Peyer's patch (tissue), 4 donors: Measurements from ENCODE around the gene TECR. TPM values are rescaled to one million over a fixed set of nuclear protein-coding genes. Genes with fewer than 3 reads are reported as not detected.
"Not testable (repeated sequence)": the region's sequence is repeated elsewhere in the genome, so short reads cannot be mapped to it uniquely, and the experiment has no call there.

ENCODE experiments used
- DNase-seq, 3 donors: peaks; one replicate each; pipeline ENCODE4 v3.0.0-alpha.2; 2017 to 2019
- H3K27ac ChIP-seq, 4 donors: fragments of 200-600 bp; sonication (generic); one replicate each; pipeline ENCODE4 v1.5.1; 2016 to 2019
- H3K27me3 ChIP-seq, 2 donors: fragments of 200-600 bp; sonication (generic); one replicate each; pipeline ENCODE4 v1.5.1; 2019
- H3K36me3 ChIP-seq, 3 donors: fragments of 200-600 bp; sonication (generic); one replicate each; pipeline ENCODE4 v1.5.1; 2016 to 2019
- H3K4me1 ChIP-seq, 4 donors: fragments of 200-600 bp; sonication (generic); one replicate each; pipeline ENCODE4 v1.5.1; 2016 to 2019
- H3K4me3 ChIP-seq, 4 donors: fragments of 200-600 bp; sonication (generic); 1 replicate in 3 of 4; 2 replicates in 1 of 4; pipeline ENCODE4 v1.5.1; 2016 to 2019; ENCODE audit warnings: mild to moderate bottlenecking in 1 of 4
- H3K9me3 ChIP-seq, 4 donors: fragments of 200-600 bp; sonication (generic); one replicate each; pipeline ENCODE4 v1.5.1; 2016 to 2019; ENCODE audit warnings: mild to moderate bottlenecking in 1 of 4
- POLR2A ChIP-seq, 2 donors: fragments of 450-650 bp; IDR thresholded peaks; one replicate each; pipeline ENCODE4 v1.5.1; 2017; ENCODE audit warnings: antibody characterized with exemption in 2 of 2, mild to moderate bottlenecking in 2 of 2, moderate library complexity in 2 of 2
- total RNA-seq, 4 donors: library from RNA; depleted of rRNA; stranded (reverse); fragments of >200 nt; gene quantifications; one replicate each; pipeline ENCODE4 v1.1.0, GENCODE V29; 2016
- TF ChIP-seq, protein P1 (sequence below), 6 experiments: fragments of 450-650 bp in 4 of 6; fragments of 200-600 bp in 2 of 6; sonication (generic) in 1 of 6; IDR thresholded peaks; one replicate each; pipeline ENCODE4 v1.5.1; 2017 to 2019; ENCODE audit warnings: antibody characterized with exemption in 6 of 6, mild to moderate bottlenecking in 3 of 6, moderate library complexity in 1 of 6

Gene TECR
- total RNA-seq, 4 donors from 2014 or later: 24.8 to 103 (median 78.7) TPM

DNA sequence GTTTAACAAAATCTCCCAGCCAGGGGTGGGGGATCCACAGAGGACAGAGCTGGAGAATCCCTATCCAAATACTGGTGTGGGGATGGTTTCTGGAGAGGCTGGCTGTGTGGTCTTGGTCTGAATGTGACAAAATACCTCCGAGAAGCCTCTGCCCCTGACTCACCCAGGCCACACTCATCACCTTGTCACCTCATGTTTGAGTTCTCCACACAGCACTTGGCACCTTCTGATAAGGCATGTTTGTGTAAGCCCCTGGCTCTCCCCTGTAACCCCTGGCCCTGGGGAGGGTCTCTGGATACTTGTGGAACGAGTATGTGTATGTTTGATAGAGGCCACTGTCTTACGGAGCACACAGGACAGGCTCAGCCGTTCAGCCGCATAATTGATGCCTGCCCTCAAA, 14.7 kb downstream of the TECR start:
- Histone ChIP-seq H3K4me3 (no peak overlapping the region), H3K4me1 (peaks cover 0 to 9% (median 0%) of the 10 kb centered on the region in 4 donors), H3K27ac (no peak overlapping the region), H3K36me3 (peaks cover 0 to 8% (median 0%) of the 10 kb centered on the region in 3 donors), H3K9me3 (no peaks in the 10 kb centered on the region), H3K27me3 (no peaks in the 10 kb centered on the region)
- TF ChIP-seq, protein P1, sequence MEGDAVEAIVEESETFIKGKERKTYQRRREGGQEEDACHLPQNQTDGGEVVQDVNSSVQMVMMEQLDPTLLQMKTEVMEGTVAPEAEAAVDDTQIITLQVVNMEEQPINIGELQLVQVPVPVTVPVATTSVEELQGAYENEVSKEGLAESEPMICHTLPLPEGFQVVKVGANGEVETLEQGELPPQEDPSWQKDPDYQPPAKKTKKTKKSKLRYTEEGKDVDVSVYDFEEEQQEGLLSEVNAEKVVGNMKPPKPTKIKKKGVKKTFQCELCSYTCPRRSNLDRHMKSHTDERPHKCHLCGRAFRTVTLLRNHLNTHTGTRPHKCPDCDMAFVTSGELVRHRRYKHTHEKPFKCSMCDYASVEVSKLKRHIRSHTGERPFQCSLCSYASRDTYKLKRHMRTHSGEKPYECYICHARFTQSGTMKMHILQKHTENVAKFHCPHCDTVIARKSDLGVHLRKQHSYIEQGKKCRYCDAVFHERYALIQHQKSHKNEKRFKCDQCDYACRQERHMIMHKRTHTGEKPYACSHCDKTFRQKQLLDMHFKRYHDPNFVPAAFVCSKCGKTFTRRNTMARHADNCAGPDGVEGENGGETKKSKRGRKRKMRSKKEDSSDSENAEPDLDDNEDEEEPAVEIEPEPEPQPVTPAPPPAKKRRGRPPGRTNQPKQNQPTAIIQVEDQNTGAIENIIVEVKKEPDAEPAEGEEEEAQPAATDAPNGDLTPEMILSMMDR (IDR thresholded peaks at IDR 0.05): no peak
- TF ChIP-seq POLR2A (IDR thresholded peaks at IDR 0.05): no peak
- DNase-seq: no peak

- peaks cover 0 to 16% (median 0%) of the 10 kb centered on the region in 4 donors for H3K4me1 ChIP-seq
- H3K4me3 ChIP-seq: no peak overlapping the region
- H3K9me3 ChIP-seq: no peaks in the 10 kb centered on the region
- no peak for TF ChIP-seq POLR2A (IDR thresholded peaks at IDR 0.05)
- no peaks in the 10 kb centered on the region for H3K27me3 ChIP-seq
- peak in 2 of 3 donors; percentile 73 to 74 for DNase-seq
- H3K36me3 ChIP-seq: peaks cover 0 to 9% (median 0%) of the 10 kb centered on the region in 3 donors
- peak overlapping the region in 1 of 4 donors; percentile 6 for H3K27ac ChIP-seq
These were observed 15.8 kb downstream of the TECR start for GRCh38 chr19:14544977-14545715.

- H3K9me3 ChIP-seq: no peaks in the 10 kb centered on the region
- peaks cover 0 to 20% (median 0%) of the 10 kb centered on the region in 4 donors for H3K4me1 ChIP-seq
- peaks cover 0 to 9% (median 0%) of the 10 kb centered on the region in 3 donors for H3K36me3 ChIP-seq
- no peak for DNase-seq
- no peak for TF ChIP-seq POLR2A (IDR thresholded peaks at IDR 0.05)
- H3K27me3 ChIP-seq: no peaks in the 10 kb centered on the region
- H3K4me3 ChIP-seq: no peak overlapping the region
- H3K27ac ChIP-seq: peak overlapping the region in 1 of 4 donors; percentile 6
These were observed 16.3 kb downstream of the TECR start for GRCh38 chr19:14545716-14546082.

DNA sequence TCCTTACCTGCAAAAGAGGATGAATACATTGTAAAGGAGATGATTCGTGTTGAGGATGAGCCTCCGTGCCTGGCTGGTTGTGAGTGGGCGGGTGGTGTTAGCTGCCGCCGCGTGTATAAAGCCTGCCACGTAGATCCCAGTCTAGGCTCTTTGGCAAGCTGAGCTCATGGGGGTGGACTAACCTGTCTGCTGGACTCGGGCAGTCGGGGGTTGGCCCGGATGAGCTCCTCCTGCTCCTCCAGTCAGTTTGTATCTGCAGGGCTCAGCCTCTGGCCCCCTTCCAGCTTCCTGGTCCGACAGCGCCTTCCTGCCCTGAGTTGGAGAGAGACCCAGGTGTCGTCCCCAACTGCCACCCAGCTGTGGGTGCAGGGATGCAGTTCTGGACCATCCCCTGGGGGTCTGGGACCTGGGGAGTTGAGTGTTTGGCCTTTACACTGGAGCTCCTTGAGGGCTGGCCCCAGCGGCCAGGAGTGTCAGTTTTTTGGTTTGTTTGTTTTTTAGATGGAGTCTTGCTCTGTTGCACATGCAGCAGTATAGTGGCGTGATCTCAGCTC, 20.9 kb downstream of the TECR start:
- TF ChIP-seq POLR2A (IDR thresholded peaks at IDR 0.05): no peak
- TF ChIP-seq, protein P1 (IDR thresholded peaks at IDR 0.05): no peak
- Histone ChIP-seq H3K27ac (peak overlapping the region in 3 of 4 donors; percentile 30 to 70 (median 34)), H3K4me3 (no peak overlapping the region), H3K4me1 (peaks cover 0 to 38% (median 8%) of the 10 kb centered on the region in 4 donors), H3K36me3 (peaks cover 0 to 9% (median 0%) of the 10 kb centered on the region in 3 donors), H3K9me3 (no peaks in the 10 kb centered on the region), H3K27me3 (no peaks in the 10 kb centered on the region)
- peak in 2 of 3 donors; percentile 77 to 80 for DNase-seq

DNA sequence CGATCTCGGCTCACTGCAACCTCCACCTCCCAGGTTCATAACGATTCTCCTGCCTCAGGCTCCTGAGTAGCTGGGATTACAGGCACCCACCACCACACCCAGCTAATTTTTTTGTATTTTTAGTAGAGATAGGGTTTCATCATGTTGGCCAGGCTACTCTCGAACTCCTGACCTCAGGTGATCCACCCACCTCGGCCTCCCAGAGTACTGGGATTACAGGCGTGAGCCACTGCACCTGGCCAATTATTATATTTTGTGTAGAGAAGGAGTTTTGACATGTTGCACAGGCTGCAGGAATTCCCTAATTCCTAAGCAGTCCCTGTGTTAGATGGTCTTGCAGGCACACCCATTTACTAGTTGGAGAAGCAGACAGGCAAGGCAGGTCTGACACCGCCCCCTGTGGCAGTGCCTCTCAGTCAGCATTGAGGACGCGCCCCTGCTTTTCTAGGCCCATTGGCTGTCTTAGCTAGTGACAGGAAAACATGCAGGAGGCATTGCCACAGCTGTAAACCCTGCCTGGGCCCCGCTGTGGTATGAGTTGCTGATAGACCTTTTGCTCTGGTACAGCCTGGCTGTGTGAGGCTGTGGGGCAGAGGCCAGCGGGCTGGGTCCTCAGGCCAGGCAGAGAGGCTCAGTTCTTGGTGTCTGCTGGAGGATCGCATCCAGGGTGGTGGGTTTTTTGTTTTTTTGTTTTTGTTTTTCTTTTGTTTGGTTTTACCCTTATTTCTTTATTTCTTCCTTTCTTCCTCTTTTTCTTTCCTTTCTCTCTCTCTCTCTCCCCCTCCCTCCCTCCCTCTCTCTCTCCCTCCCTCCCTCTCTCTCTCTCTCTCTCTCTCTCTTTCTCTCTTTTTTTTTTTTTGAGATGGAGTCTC, 22.0 kb downstream of the TECR start:
- H3K36me3 ChIP-seq, H3K9me3 ChIP-seq, H3K27me3 ChIP-seq, H3K4me3 ChIP-seq: not testable (repeated sequence)
- Histone ChIP-seq H3K4me1 (peaks cover 3 to 40% (median 9%) of the 10 kb centered on the region in 4 donors), H3K27ac (peak overlapping the region; percentile 34 to 70 (median 46))
- TF ChIP-seq, protein P1 (IDR thresholded peaks at IDR 0.05): peak in 4 of 6 experiments; percentile 27 to 47 (median 46)
- DNase-seq: peak; percentile 78 to 89 (median 79)

DNA sequence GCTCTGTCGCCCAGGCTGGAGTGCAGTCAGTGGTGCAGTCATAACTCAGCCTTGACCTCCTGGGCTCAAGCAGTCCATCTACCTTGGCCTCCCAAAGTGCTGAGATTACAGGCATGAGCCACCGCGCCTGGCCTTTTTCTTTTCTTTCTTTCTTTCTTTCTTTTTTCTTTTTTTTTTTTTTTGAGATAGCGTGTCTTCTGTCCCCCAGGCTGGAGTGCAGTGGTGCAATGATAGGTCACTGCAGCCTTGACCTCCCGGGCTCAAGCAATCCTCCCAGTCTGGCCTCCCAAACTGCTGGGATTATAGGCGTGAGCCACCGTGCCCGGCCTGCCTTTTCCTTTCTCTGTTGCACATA, 22.6 kb downstream of the TECR start:
- H3K36me3 ChIP-seq, H3K9me3 ChIP-seq, DNase-seq, H3K4me3 ChIP-seq, H3K27me3 ChIP-seq: not testable (repeated sequence)
- H3K27ac ChIP-seq: peak overlapping the region in 1 of 4 donors; percentile 56
- peaks cover 8 to 46% (median 11%) of the 10 kb centered on the region in 4 donors for H3K4me1 ChIP-seq
